DMS53 treated with DMSO at 0.1 percent for 48 hours (cell line): ENCODE data around the gene B9D1.
A peak's percentile ranks its signal among the peaks of the same experiment; 100 is the strongest.

Source experiments
- DNase-seq: peaks from one replicate; lab custom pipeline; 2025; ENCODE audit not compliant: unreplicated experiment; lab: John Stamatoyannopoulos, UW

Gene B9D1

DNA sequence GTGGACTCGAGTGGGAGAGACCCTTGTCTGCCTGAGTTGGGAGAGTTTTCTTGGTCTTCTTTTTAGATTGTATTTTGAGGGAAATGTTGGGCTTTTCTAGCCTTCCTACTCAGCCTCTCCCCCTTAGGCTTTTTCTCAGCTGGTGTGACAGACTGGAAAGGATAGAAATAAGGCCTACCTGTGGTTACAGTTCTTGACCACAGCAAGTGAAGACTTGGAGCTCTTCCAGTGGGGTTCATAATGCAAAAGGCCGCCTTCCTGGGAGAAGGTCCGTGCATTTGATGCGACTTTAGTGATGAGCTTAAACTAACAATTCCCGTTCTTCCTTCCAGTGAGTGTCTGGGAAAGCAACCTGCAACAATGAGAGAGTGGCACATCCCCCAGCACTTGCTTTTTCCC, 56.8 kb downstream of the B9D1 start:
- no peak for DNase-seq

DNA sequence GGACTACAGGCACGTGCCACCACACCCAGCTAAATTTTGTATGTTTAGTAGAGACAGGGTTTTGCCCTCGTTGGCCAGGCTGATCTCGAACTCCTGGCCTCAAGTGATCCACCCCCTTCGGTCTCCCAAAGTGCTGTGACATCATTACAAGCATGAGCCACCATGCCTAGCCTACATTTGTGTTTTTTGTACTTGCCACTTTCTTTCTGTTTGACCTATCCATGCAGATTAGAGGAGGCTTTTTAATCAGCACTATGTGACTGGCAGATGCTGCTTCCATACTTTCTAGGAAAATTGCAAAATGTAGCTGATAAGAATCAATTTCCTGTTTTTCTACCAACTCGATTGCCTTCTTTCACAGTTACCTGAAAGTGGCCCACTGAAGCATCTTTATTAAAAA, 57.3 kb downstream of the B9D1 start:
- DNase-seq: no peak

DNA sequence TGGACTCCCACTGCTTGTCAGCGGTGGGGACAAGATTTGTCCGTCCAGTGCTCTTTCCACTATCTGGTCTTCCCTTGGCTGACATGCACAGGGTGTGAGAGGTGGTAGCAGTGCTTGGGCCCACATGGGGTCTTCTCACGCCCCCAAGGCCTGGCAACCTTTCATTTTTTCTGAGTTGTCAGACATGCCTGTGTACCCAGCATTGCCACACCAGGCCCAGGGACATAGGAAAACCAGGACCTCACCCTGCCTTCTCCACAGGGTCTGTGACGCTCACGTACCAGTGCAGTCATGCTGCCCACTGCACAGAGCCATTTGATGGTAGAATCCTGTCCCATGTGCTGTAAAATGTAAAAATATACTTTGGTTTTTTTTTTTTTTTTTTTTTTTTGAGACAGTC, 57.8 kb downstream of the B9D1 start:
- DNase-seq: no peak

DNA sequence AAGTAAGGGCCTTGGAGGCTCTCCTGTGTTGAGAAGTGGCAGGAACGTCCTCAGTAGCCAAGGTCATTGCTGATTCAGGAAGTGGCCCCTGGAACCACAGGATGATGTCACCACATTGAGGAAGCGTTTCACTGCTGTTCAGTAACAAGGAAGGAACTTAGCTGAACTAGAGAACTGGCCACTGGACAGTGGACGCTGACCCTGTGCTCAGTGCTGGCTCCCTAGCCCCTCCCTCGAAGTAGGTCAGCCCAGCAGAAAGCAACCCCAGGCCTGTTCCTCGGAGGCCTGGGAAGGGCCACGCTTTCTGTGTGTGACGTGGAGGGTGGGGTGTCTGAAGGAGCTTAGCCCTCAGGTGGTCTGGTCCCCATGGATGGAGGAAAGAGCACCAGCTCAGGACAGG, 58.3 kb downstream of the B9D1 start:
- DNase-seq: peak; percentile 12

DNA sequence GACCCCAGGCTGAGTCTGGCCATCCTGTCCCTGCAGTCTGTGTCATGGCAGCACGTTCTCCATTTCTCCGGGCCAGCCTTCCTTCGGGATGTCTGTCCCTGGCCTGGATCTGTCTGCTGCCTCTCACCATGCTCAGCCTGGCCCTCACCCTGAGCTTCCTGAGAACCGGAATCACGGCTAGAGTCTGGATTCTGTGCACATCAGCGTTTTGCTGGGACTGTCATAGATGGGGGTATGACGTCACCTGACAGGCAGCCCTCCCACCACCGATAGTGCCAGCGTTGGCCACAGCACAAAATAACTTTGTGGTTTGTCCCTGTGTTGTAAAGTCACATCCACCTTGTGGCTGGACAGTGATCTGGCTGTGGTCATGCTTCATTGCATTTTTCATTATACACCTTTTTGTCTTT, 59.2 kb downstream of the B9D1 start:
- DNase-seq: no peak

DNA sequence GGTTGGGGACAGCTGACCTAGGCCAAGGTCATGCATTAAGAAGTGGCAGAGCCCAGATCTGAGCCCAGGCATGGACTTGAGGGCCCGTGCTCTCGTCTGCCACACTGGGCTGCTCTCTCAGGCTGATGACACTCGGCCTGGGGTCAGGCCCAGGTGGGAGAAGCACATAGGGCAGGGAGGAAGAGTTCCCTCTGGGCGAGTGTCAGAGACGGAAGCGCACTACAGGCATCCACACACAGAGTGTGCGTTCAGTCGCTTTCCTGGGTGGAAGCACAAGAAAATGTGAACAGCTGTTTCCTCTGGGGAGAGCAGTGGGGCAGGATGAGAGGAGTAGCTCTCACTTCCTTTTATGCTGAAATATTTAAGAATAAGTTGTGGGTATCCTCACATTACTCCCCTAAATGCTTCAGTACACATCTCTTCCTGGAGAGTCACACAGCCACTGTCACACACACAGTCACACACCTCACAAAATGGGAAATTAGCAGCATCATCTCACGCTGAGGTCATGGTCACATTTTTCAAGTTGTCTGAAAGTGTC, 59.7 kb downstream of the B9D1 start:
- DNase-seq: no peak

DNA sequence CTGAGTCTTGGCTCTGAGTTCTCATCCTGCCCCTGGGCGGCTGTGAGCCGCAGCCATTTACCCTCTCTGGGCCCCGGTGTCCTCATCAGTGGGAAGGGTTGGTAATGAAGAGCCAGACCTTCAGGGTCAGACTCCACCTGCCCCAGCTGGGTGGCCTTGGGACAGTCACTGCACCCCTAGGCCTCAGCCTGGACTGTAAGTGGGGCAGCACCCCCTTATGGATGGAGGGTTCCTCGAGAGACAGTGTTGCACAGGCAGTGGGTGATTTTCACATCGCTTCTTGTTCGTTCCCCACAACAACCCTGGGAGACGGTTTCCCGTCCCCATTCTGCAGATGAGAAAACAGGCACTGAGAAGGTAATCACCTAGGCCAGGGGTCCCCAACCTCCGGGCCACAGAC, 60.5 kb downstream of the B9D1 start:
- no peak for DNase-seq

DNA sequence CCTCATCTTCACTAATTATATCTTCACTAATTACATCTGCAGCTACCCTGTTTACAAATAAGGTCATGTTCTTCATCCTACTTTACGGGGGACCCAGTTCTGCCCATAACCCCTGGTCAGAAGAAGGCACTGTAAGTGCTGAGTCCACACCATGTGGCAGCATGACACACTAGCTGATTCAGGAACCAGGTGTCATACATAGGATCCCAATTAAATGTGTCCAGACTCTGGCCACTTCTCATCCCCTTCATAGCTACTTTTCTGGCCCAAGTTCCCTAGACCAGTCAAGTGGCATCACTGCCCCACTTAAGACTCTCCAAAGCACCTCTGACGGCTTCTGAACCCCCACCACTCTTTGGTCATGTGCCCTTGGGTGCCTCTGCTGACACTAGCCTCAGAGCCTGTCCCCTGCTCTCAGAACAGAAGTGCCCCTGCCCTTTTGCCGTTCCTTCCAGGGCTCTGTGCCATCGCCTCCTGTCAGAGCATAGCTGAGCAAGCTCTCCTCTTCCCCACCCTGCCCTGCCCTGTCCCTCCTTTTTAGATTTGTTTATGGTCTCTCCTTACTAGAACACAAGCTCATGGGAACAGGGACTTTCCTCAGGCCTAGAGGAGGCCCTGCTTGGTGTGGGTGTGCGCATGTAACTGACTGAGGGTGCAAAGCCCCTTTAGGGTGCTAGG, 61.1 kb downstream of the B9D1 start:
- DNase-seq: no peak

DNA sequence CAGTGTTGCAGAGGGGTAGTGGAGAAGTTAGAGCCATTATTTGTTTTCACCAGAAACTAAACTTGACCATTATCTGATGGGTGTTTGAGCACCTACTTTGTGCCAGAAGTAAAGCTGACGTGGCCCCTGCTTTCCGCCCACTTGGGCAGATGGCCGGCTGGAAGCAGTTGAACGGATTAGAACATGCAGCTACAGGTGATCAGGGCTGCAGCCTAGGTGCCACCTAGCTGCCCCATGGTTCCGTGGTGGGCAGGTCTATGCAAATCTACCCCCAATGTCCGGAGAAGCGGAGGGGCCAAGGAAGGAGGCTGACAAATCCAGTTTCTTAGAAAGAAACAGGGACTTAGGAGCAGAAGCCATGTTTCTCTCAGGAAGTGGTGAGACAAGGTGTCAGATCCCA, 62.7 kb downstream of the B9D1 start:
- no peak for DNase-seq

DNA sequence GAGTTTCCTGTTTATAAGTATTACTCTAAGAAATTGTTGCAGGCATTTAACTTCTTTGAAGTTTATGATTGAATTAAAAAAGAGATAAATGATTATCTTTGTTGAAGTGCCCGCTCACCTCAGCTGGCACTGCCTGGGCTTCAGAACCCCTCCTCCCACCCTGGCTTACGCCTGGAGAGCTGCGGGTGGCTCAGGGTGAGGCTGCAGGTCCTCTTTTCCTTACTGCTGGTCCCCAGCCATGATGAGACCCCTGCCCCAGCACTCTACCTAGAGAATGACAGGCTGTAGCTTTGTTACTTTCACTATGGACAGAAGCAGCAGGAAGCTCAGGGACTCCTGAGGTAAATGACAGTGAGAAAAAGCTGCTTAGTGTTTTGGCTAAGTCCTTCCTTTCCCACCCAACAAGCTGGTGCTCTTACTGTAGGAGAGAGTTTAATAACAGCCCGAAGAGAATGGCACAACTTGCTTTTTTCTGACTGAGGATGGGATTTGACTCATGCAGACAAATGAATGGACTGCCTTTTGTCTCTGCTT, 63.2 kb downstream of the B9D1 start:
- no peak for DNase-seq

DNA sequence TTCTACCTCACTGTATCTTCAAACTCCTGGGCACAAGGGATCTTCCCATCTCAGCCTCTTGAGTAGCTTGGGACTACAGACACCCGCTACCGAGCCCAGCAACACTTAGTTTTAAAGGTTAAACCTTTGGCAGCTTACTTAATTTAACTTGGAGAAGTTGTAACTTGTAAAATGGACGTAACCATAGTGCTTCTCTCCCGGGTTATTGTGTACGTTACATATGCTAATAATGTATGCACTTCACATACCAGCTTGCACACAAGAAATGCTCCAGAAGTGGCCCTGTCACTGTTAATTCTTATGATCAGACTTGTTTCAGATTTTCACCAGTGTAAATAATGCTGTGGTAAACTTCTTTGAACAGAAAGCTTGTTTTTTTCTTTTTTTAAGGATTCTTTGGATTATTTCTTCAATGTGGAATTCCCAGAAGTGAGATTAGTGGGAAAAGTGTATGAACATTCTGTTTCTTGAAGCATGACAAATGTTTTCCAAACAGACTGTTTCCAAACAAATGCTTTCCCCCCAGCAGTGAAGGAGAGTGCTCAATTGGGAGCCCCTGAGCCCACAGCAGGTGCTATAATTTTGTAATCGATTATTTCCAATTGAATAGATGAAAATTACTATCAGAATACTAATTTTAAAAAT, 63.8 kb downstream of the B9D1 start:
- DNase-seq: no peak

DNA sequence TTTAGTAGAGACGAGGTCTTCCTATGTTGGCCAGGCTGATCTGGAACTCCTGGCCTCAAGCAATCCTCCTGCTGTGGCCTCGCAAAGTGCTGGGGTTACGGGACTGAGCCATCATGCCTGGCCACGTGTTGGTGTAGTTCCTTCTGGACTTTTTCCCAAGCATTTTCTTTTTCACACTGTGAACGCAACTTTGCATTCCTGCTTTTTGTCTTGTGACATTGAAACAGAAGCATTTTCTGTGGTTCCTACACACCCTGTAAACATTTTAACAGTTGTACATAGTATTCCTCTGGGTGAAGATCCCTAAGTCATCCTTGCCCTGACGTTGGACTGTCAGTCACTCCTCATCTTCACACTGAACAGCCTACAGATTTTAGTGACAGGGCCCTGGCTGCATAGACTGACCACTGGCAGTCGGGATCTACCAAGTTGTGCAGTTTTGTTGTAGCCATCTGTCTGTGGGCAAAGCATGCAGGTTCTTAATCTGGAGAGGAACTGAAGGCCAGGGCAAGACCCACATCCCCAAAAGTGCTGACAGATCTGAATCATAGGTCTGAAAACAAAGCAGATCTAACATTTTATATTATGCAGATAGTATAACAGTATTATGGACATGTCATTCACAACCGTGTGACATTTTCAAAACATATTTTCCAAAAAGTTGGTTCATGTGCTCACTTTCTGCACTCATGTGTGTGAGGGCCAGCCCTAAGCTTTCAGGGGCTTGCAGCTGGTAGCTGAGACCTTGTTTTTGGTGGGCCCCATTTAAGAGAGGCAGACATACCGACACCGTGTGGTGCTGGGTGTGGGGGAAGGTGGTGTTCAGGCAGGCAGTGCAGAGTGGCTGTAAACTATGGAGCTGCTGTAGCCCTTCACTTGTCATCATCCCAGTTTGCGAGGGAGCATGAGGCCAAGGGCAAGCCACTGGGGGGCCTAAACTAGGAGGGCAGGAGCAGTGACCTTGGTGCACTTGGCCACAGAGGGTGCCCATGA, 65.4 kb downstream of the B9D1 start:
- DNase-seq: no peak

DNA sequence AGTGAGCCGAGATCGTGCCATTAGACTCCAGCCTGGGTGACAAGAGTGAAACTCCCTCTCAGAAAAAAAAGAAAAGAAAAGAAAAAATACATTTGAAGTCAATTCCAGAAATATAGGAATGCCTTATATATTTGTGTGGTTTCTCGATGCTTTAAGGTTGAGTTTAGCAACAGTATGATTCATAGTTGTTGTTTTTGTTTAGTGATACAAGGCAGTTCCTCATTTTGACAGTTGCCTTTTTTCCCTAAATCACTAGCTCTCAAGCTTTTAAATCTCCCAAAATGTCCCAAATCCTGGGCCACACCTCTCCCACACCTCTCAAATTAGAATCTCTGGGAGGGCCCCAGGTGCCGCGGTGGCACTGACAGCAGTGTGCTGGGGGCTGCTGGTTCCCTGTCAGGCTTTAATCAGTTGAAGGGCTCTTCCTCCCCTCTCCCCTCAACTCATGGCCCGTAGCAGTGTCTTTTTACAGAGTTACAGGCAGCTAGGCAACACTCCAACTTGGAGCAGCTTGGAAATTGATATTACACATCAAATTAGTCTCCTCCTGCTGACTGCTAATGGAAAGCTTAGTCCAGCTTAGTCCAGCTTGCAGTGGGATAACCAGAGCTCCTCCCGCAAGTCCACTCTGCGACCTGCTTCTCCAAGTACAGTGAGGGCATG, 66.9 kb downstream of the B9D1 start:
- no peak for DNase-seq

DNA sequence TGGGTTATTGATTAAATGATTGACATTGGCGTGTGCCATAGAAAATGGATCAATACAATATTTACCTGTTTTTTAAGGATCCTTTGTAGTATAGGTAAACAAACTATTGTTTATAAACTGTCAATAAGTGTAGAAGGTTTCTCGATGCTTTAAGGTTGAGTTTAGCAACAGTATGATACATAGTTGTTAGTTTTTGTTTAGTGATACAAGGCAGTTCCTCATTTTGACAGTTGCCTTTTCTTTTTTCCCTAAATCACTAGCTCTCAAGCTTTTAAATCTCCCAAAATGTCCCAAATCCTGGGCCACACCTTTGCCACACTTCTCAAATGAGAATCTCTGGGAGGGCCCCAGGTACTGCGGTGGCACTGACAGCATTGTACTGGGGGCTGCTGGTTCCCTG, 68.1 kb downstream of the B9D1 start:
- no peak for DNase-seq
